ENCODE measurements around the gene BABAM2. TPM values are rescaled to one million over a fixed set of nuclear protein-coding genes. Genes with fewer than 3 reads are reported as not detected.

Gene BABAM2
- total RNA-seq, 1 experiment from 2014 or later, result 27.1 TPM

DNA sequence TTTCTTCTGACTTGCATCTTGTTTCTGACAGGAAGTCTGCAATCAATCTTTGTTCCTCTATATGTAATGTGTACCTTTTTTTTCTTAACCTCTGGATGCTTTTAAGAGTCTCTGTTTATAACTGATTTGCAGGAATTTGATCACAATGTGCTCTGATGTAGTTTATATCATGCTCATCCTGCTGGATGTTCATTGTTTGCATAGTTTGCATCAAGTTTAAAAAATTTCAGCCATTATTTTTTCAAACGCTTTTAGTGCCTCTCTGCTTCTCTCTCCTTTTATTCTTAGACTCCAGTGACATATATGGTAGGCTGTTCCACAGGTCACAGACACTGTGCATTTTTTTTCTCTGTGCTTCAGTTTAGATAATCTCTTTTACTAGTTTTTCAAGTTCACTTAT lies 24.3 kb upstream of the BABAM2 start:
- DNase-seq, result no peak
- H3K18ac ChIP-seq (ENCODE audit: insufficient read length, low read depth, low read length), result no peak overlapping the region
- no peak overlapping the region for H2BK15ac ChIP-seq (ENCODE audit: low read depth, low read length)
- H3K23ac ChIP-seq (ENCODE audit: insufficient read length, low read depth, low read length), result no peak overlapping the region
- no peak overlapping the region for H3K27ac Mint-ChIP-seq
- no peak overlapping the region for H3K4me3 Mint-ChIP-seq
- H3K4me2 ChIP-seq (ENCODE audit: insufficient read depth, insufficient read length, low read length), result no peak overlapping the region
- H3K4me1 Mint-ChIP-seq, result peaks cover 0 to 2% of the 10 kb centered on the region in 2 experiments; a peak in 1 of 4 replicates
- no peaks in the 10 kb centered on the region for H4K20me1 ChIP-seq (ENCODE audit: control insufficient read depth, insufficient read depth, insufficient read length)
- no peak overlapping the region for H2AK5ac ChIP-seq (ENCODE audit: insufficient read length, low read length)
- H3T11ph ChIP-seq (ENCODE audit: low read length), result no peak overlapping the region
- H3K4ac ChIP-seq (ENCODE audit: low read depth, low read length), result no peak overlapping the region
- H3K9me3 Mint-ChIP-seq, result no peaks in the 10 kb centered on the region
- no peak overlapping the region for H4K8ac ChIP-seq (replicated peaks; ENCODE audit: insufficient read length, low read depth, low read length)
- H2BK120ac ChIP-seq (ENCODE audit: low read depth, low read length, poor library complexity, severe bottlenecking), result no peak overlapping the region
- H4K91ac ChIP-seq (ENCODE audit: insufficient read length, low read depth, low read length), result no peak overlapping the region
- no peaks in the 10 kb centered on the region for H3K9me3 ChIP-seq (ENCODE audit: control insufficient read depth, low read depth, low read length)
- H2AFZ ChIP-seq (ENCODE audit: low read length), result no peak overlapping the region
- peaks cover 40% of the 10 kb centered on the region for H3K27me3 Mint-ChIP-seq (ENCODE audit: low read depth)
- H4K5ac ChIP-seq (ENCODE audit: insufficient read length, low read depth, low read length), result no peak overlapping the region
- H3K79me1 ChIP-seq (ENCODE audit: insufficient read depth, low read depth, low read length, poor library complexity, severe bottlenecking), result no peaks in the 10 kb centered on the region
- no peaks in the 10 kb centered on the region for H3K79me2 ChIP-seq (ENCODE audit: insufficient read depth, low read length)
- H3K4me1 ChIP-seq (ENCODE audit: insufficient read depth, low read length), result no peaks in the 10 kb centered on the region
- H3K56ac ChIP-seq (ENCODE audit: insufficient read length, low read depth, low read length), result no peak overlapping the region
- no peak overlapping the region for H3K14ac ChIP-seq (ENCODE audit: insufficient read depth, low read length)
- H3K9ac ChIP-seq (ENCODE audit: extremely low read depth, insufficient read length, low read length), result no peak overlapping the region
- H3K23me2 ChIP-seq (ENCODE audit: insufficient read length, low read depth, low read length, poor library complexity, severe bottlenecking), result no peaks in the 10 kb centered on the region
- WGBS (ENCODE audit: extremely low coverage, insufficient read length, low lambda C conversion rate), result no CpG with 5 or more reads among the region's 1 CpG
- peaks cover 3% of the 10 kb centered on the region; the same call in 1 of the 2 replicates for H3K27me3 ChIP-seq (ENCODE audit: insufficient read depth, low read length)
- no peak overlapping the region for H3K27ac ChIP-seq (ENCODE audit: insufficient read length, low read depth, low read length)
- no peaks in the 10 kb centered on the region for H3K36me3 Mint-ChIP-seq (ENCODE audit: insufficient read depth in 1 of 3, low read depth in 3 of 3)
- H2BK20ac ChIP-seq (ENCODE audit: low read depth, low read length, poor library complexity, severe bottlenecking), result no peak overlapping the region
- no peak overlapping the region for H2BK5ac ChIP-seq (ENCODE audit: insufficient read length, low read length)
- TF ChIP-seq, protein P1, sequence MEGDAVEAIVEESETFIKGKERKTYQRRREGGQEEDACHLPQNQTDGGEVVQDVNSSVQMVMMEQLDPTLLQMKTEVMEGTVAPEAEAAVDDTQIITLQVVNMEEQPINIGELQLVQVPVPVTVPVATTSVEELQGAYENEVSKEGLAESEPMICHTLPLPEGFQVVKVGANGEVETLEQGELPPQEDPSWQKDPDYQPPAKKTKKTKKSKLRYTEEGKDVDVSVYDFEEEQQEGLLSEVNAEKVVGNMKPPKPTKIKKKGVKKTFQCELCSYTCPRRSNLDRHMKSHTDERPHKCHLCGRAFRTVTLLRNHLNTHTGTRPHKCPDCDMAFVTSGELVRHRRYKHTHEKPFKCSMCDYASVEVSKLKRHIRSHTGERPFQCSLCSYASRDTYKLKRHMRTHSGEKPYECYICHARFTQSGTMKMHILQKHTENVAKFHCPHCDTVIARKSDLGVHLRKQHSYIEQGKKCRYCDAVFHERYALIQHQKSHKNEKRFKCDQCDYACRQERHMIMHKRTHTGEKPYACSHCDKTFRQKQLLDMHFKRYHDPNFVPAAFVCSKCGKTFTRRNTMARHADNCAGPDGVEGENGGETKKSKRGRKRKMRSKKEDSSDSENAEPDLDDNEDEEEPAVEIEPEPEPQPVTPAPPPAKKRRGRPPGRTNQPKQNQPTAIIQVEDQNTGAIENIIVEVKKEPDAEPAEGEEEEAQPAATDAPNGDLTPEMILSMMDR (conservative IDR thresholded peaks at IDR 0.05), result no peak
- no peak overlapping the region for H2BK12ac ChIP-seq (ENCODE audit: insufficient read length, low read depth, low read length)

All from H9 (cell line).